Prostate gland (tissue), 2 donors: ENCODE data around the gene ACSL1. TPM values are rescaled to one million over a fixed set of nuclear protein-coding genes. Genes with fewer than 3 reads are reported as not detected.

Experiments used
- DNase-seq: peaks from one replicate; pipeline ENCODE4 v3.0.0-alpha.2; 2019; ENCODE audit warnings: low spot score
- H3K27ac ChIP-seq, 2 donors: fragments of 200-600 bp; sonication (generic); 2 replicates each; pipeline ENCODE4 v1.5.1; 2017 to 2019
- H3K27me3 ChIP-seq: fragments of 200-600 bp; sonication (generic); replicated peaks from 2 replicates; pipeline ENCODE4 v1.5.1; 2019; ENCODE audit not compliant: insufficient read depth
- H3K36me3 ChIP-seq, 2 donors: fragments of 200-600 bp; sonication (generic); 1 replicate in 1 of 2; 2 replicates in 1 of 2; pipeline versions ENCODE4 v1.5.1 to v1.8.1; 2017 to 2019
- H3K4me1 ChIP-seq: fragments of 200-600 bp; sonication (generic); replicated peaks from 2 replicates; pipeline ENCODE4 v1.5.1; 2019
- H3K4me3 ChIP-seq, 2 donors: fragments of 200-600 bp; sonication (generic); 2 replicates each; pipeline ENCODE4 v1.5.1; 2017 to 2019
- H3K9me3 ChIP-seq: fragments of 200-600 bp; sonication (generic); 2 replicates; pipeline ENCODE4 v1.5.1; 2017
- CTCF ChIP-seq, 4 experiments: fragments of 200-600 bp in 2 of 4; fragments of 450-650 bp in 2 of 4; sonication (generic) in 2 of 4; IDR thresholded peaks; 1 replicate in 3 of 4; 2 replicates in 1 of 4; pipeline ENCODE4 v1.5.1; 2016 to 2019; ENCODE audit warnings: antibody characterized with exemption in 4 of 4, mild to moderate bottlenecking in 2 of 4, moderate library complexity in 2 of 4
- POLR2A ChIP-seq: fragments of 450-650 bp; IDR thresholded peaks from one replicate; pipeline ENCODE4 v1.6.1; 2016; ENCODE audit warnings: antibody characterized with exemption, mild to moderate bottlenecking
- POLR2AphosphoS5 ChIP-seq: sonication (generic); formaldehyde crosslinking; IDR thresholded peaks from one replicate; pipeline ENCODE4 v1.6.1; 2017; ENCODE audit warnings: antibody characterized with exemption
- WGBS: methylation state at CpG from one replicate; pipeline ENCODE4 v1.1.5; 2018; 5-methylcytosine and 5-hydroxymethylcytosine counted together
- intact Hi-C: fragments of 100-400 bp; cut with DNase I; formaldehyde crosslinking; loops from one replicate; pipeline ENCODE4 v1.14.2; 2022
- total RNA-seq, 2 donors: library from RNA; depleted of rRNA; stranded (reverse); fragments of >200 nt; gene quantifications; one replicate each; pipeline ENCODE4 v1.1.0, GENCODE V29; 2016

The ACSL1 gene
- total RNA-seq, 2 donors from 2014 or later = 71.7 to 157 TPM

- DNase-seq = no peak
- Histone ChIP-seq H3K36me3 (no peaks in the 10 kb centered on the region), H3K27me3 (no peaks in the 10 kb centered on the region), H3K4me3 (no peak overlapping the region), H3K27ac (peak overlapping the region; percentile 83 to 88), H3K4me1 (peaks cover 6% of the 10 kb centered on the region), H3K9me3 (no peaks in the 10 kb centered on the region)
- intact Hi-C loops = no loop called here
- TF ChIP-seq POLR2A (no peak), POLR2AphosphoS5 (no peak), CTCF (IDR thresholded peaks at IDR 0.05) (no peak)
- whole genome bisulfite sequencing = 93% methylated on average over 8 of the region's 8 CpGs
These were observed 33.4 kb downstream of the ACSL1 start for GRCh38 chr4:184792334-184792733.

- no peaks in the 10 kb centered on the region for H3K36me3 ChIP-seq
- no peaks in the 10 kb centered on the region for H3K9me3 ChIP-seq
- H3K27ac ChIP-seq = peak overlapping the region; percentile 83 to 88
- no peaks in the 10 kb centered on the region for H3K27me3 ChIP-seq
- intact Hi-C loops = no loop called here
- WGBS = 97% methylated on average over 3 of the region's 3 CpGs
- no peak overlapping the region for H3K4me3 ChIP-seq
- TF ChIP-seq POLR2AphosphoS5 (no peak), CTCF (IDR thresholded peaks at IDR 0.05) (no peak), POLR2A (no peak)
- DNase-seq = no peak
- H3K4me1 ChIP-seq = peaks cover 6% of the 10 kb centered on the region
These were observed 34.9 kb downstream of the ACSL1 start for GRCh38 chr4:184790826-184791225.

GRCh38 chr4:184787766-184788503, 37.8 kb downstream of the ACSL1 start:
- Histone ChIP-seq H3K4me1 (peaks cover 5% of the 10 kb centered on the region), H3K27ac (no peak overlapping the region), H3K4me3 (no peak overlapping the region), H3K27me3 (no peaks in the 10 kb centered on the region), H3K36me3 (no peaks in the 10 kb centered on the region), H3K9me3 (no peaks in the 10 kb centered on the region)
- TF ChIP-seq POLR2AphosphoS5 = no peak
- TF ChIP-seq POLR2A = no peak
- no peak for TF ChIP-seq CTCF (IDR thresholded peaks at IDR 0.05)
- DNase-seq = no peak
- WGBS = 85% methylated on average over 6 of the region's 6 CpGs
- intact Hi-C loops = no loop called here

- Histone ChIP-seq H3K4me1 (no peaks in the 10 kb centered on the region), H3K36me3 (no peaks in the 10 kb centered on the region), H3K27me3 (no peaks in the 10 kb centered on the region), H3K27ac (no peak overlapping the region), H3K9me3 (no peaks in the 10 kb centered on the region), H3K4me3 (no peak overlapping the region)
- no peak for DNase-seq
- TF ChIP-seq POLR2AphosphoS5 (no peak), CTCF (IDR thresholded peaks at IDR 0.05) (no peak), POLR2A (no peak)
- 94% methylated on average over 9 of the region's 9 CpGs for WGBS
- intact Hi-C loops = no loop called here
These were observed 40.0 kb downstream of the ACSL1 start for GRCh38 chr4:184785813-184786212.

GRCh38 chr4:184784628-184785257, 41.0 kb downstream of the ACSL1 start:
- Histone ChIP-seq H3K27me3 (no peaks in the 10 kb centered on the region), H3K4me3 (no peak overlapping the region), H3K4me1 (no peaks in the 10 kb centered on the region), H3K36me3 (no peaks in the 10 kb centered on the region), H3K27ac (no peak overlapping the region), H3K9me3 (no peaks in the 10 kb centered on the region)
- intact Hi-C loops = no loop called here
- 79% methylated on average over 8 of the region's 8 CpGs for WGBS
- TF ChIP-seq CTCF (IDR thresholded peaks at IDR 0.05) = no peak
- no peak for TF ChIP-seq POLR2A
- no peak for TF ChIP-seq POLR2AphosphoS5
- no peak for DNase-seq
